Activated gamma-delta T cell treated with anti-CD3 and anti-CD28 coated beads, Interleukin-2, amount 50 U/mL, for 16 hours (primary cell): ENCODE data around the gene SPNS3.

Experiments
- DNase-seq: peaks from one replicate; pipeline ENCODE4 v3.0.0-alpha.2; 2020; ENCODE audit warnings: low read depth

Gene SPNS3

DNA sequence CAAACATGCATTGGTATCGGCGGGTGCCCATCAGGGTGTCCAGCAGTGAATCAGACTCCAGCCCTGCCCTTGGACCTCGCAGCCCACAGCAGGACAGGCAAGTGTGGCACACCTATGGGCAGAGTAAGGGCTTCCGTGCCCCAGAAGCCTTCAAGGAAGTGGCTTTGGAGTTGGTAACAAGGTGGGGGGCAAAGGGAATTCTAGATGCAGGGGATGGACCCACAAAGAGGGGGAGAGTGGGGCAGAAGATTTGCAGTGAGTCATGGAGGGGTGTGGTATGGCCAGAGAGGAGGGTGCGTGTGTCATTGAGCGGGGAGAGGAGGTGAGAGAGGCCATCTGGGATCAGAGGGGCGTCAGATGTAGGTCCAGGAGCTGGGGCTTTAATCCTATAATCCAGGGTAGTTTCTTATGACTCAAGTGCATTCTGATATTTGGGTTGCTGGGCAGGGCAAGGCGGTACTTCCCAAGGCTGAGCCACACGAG, 56.4 kb downstream of the SPNS3 start:
- DNase-seq, result no peak

DNA sequence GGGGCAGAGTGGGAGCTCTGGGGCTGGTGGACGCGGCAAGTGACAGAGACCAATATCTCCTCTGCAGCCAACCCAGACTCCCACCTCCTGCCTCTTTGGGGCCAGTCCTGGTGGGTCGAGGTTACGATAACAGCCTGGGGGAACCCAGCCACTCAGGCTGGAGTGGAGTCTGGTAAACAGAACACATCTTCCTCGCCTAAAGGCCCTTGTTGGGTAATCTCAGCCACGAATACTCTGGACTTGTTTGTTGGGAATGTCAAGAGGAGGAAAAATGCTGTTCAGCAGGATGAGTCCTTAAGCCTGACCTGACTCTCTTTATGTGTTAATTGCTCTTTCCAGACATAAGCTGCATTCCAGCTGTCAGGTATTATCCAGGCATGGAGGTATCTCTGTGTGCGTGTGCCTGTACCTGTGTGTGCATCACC, 56.9 kb downstream of the SPNS3 start:
- DNase-seq, result no peak

DNA sequence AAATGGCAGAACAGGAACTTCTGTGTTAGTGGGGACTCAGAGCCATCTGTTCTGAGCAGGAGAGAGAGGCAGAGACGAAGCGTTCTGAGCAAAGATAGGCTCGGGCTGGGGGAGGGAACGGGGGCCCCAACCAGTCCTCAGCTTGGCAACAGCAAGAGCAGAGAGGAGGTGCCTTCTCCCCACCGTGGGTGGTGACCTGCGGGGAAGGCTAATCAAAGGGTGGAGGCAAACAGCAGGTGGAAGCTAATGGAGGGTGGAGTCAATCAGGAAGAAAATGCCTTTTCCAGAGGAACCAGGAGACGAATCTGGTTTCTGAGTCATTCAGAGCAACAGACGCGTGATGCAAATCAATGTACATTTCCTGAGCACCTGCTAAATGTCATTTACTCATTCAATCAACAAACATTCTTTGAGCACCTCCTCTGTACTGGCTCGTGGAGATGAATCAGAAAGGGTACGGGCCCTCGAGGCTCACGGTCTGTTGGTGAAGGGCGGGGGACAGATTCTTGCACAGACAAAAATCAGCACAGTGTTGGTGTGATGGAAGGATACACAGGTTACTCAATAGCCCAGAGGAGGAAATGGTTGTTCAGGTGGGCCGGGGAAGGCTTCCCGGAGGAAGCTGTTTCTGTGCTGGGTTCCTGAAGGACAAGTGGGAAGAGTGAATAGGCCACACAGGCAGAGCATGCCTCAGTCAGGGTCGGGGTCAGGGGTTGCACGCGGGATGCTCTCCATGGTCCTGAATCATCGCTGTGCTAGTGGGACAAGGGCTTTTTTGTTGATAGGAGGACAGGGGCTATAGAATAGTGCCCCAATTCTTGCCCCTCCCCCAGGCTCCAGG, 59.2 kb downstream of the SPNS3 start:
- DNase-seq, result no peak

GRCh38 chr17:4497101-4497824, 63.5 kb downstream of the SPNS3 start:
- no peak for DNase-seq

DNA sequence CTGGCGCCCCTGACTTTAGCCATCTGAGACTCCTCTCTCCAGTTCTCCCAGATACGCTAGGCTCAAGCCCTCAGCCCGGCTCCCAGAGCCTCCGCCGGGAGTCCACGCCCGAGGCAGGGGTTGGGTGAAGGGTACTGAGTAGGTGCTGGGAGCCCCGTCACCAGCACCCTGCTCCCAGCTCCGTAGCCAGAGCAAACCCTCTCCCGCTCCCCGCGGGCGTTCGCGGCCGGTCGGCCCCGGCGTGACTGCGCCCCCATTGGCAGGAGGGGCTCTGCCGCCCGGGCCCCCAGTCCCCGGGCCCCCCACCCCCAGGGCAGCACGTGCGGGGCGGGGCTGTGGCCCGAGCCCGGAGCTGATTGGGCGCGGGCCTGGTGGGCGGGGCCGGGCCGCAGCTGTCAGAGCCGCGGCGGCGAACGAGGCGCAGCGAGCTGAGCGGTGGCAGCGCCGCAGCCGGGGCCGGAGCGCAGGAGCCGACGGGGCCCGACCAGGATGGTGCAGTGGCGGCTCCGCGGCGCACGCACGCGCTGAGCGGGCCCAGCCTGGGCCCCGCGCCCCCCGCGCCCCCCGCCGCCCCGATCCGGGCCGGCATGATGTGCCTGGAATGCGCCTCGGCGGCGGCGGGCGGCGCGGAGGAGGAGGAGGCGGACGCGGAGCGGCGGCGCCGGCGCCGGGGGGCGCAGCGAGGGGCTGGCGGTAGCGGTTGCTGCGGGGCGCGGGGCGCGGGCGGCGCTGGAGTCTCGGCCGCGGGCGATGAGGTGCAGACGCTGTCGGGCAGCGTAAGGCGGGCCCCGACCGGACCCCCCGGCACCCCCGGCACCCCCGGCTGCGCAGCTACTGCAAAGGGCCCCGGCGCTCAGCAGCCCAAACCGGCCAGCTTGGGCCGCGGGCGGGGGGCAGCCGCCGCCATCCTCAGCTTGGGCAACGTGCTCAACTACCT, 65.0 kb downstream of the SPNS3 start, which contains the start of gene SPNS2:
SPNS2 (plus strand) TSS at position 421 of the 937 bp plus-strand sequence; CDS start at position 588, 167 bp downstream.
- peak; percentile 25 for DNase-seq

- no peak for DNase-seq
These were observed 65.9 kb downstream of the SPNS3 start for GRCh38 chr17:4499431-4500190.

DNA sequence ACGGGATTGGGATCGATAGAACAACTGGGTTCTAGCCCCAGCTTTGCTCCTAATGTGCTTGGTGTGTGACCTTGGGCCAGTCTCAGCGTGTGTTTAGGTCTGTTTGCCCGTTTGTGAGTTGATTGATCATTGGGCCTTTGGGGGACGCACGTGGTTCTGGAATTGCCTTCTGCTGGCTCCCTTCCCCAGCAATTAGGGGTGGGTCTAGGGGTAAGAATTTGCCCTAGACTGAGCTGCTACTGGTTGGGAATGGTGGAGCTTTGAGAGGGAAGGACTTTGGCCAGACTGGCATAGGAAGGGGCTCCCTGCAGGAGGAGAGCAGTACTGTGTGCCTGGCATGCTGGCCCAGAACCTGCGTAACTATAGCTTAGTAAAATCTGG, 66.4 kb downstream of the SPNS3 start:
- no peak for DNase-seq

DNA sequence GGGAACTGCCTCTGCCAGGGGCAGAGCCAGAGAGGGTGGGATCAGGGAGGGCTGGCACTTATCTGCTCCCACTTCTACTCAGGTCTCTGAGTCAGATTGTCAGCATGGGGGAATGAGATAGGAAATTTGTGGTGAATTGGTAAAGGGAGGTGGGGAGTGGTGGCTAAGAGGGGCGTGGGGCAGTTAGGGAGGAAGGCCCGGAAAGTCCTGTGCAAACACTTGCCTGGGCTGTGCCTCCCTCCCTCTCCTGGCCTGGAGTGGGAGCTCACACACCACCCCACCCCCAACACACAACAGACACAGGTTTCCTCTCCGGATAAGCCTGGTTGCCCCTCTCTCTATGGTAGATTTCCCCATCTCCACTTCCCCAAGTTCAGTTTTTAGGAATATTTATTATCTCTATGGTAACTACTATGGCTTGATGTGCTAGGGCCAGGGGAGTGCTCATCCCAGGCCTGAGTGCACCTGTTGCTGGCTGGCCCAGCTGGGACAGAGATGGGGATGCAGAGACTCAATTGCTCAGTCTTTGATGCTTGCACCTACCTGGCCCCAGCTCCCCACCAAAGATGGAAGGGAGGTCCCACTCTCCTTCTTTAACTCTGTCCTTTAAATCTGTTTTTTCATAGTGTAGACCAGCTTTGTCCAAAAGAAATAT, 67.7 kb downstream of the SPNS3 start:
- DNase-seq, result no peak

DNA sequence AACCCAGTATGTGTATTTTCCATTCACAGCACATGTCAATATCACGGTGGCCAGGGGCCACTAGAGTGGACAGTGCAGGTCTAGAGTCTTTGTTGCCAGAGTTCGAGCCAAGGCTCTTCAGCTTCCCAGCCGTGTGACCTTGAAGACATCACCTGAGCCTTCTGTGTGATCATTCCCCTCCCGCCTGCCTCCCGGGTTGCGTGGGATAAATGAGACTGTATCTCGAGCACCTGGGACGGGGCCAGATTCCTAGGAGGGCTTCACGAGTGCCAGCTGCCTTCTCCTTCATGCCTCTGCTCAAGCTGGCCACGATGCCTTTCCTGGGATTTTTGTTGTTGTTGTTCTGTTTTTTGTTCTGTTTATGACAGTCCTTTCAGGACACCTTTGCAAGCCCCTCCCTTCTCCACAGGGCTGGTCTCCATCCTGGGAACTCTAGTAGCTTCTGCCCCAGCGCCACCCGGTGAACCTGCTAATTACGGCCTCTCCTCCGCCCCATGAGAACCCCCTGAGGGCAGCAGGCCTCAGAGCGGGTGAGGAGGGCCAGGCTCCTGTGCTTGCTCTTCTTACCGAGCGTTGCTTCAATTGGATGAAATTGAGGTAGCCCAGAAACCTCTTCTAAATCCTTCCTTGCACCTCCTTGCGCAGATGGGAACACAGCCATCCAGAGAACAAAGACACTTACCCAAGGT, 68.9 kb downstream of the SPNS3 start:
- no peak for DNase-seq

GRCh38 chr17:4503283-4504025, 69.7 kb downstream of the SPNS3 start:
- DNase-seq, result no peak

- no peak for DNase-seq
These were observed 70.4 kb downstream of the SPNS3 start for GRCh38 chr17:4504188-4504587.

DNA sequence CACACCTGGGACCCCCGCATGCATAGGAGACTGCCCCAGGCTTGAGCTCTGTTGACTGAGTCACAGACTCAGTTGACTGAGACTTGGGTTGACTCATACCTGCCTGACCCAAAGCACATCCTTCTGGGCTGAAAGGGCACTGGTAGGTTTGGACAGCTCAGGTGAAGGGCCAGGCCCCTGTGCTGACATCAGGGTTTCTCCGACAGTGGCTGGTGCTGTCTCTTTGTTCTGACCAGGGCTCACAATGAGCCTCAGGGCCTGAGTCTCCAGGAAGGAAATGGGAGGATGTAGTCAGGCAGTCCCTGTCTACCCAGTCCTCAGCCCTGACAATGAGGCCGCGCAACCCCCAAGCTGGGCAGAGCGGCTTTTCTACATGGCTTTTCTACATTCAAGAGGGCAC, 71.4 kb downstream of the SPNS3 start:
- DNase-seq, result no peak

DNA sequence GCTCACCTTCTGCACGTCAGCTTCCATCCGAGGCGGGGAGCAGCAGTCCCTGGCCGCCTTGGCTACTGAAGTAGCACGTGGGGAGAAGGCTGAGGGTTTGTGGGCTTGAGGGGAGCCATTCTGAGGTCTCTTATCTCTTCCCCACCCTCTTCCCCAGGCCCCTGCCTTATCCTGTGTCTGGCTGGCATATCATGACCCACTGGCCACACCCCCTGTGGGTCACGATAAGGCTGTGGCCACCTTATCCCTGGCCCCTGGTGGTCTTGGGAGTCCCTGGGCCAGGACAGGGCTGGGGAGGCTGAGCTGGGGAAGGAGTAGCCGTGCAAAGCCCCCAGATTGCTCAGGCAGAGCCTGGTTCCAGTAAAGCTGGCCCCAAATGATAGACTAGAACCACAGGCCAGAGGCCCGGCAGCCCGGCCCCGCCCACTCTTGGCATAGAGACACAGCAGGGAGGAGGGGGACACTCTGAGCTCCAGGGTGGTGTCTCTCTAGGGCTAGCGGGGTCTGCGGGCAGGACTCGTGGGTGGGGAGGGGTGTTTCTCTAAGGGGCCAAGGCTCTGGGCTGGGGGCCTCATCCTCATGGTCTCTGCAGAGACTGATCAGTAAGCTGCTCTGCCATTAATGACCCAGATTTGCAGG, 72.6 kb downstream of the SPNS3 start:
- no peak for DNase-seq

- DNase-seq, result no peak
These were observed 73.2 kb downstream of the SPNS3 start for GRCh38 chr17:4506892-4507291.

DNA sequence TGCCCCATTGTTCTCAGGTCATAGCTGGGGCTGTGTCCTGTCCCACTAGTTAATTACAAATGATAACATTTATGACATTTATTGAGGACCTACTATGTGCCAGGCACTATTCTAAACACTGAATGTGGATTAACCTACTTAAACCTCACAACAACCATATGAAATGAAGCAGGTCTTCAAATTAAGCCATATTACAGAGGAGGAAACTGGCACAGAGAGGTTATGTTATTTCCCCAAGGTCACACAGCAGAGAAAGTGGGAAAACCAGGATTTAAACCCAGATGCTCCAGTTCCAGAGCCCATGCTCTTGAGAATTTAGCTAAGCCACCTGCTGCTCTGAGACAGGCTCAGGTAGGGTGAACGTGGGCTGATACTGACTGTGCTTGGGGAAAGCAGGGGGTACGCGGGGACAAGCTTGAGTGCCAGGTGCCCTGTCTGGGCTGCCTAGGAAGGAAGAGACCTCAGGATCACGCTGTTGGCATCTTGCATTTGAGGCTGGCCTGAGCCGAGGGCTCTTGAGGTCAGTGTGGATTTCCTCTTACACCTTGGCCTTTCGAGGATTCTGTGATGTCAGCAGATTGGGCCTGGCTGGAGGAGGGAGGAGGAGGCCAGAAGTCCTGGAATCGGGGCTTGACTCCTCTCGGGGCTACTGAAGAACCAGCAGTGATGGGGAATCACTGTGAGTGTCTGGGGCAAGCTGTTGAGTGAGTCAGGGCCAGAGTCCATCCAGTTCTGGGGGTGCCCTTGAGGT, 73.8 kb downstream of the SPNS3 start:
- no peak for DNase-seq

DNA sequence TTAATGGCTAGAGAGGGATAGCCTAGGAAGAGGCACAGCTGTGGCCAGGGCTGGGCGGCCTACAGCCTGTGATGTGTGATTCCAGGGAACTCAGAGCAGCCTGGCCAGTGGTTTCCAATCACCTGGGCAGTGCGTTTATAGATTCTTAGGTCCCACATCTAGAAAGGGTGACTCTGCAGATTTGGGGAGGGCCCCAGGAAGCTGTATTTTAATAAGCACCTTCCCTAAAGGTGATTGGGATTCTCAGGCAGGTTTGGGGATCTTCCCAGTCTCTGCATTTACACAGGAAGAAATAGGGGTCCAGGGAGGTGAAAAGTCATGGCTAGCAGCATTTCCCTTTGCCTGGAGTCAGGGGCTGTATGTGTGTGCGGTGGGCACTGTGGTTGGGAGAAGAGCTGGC, 74.5 kb downstream of the SPNS3 start:
- no peak for DNase-seq

GRCh38 chr17:4509401-4509800, 75.7 kb downstream of the SPNS3 start:
- DNase-seq, result no peak

DNA sequence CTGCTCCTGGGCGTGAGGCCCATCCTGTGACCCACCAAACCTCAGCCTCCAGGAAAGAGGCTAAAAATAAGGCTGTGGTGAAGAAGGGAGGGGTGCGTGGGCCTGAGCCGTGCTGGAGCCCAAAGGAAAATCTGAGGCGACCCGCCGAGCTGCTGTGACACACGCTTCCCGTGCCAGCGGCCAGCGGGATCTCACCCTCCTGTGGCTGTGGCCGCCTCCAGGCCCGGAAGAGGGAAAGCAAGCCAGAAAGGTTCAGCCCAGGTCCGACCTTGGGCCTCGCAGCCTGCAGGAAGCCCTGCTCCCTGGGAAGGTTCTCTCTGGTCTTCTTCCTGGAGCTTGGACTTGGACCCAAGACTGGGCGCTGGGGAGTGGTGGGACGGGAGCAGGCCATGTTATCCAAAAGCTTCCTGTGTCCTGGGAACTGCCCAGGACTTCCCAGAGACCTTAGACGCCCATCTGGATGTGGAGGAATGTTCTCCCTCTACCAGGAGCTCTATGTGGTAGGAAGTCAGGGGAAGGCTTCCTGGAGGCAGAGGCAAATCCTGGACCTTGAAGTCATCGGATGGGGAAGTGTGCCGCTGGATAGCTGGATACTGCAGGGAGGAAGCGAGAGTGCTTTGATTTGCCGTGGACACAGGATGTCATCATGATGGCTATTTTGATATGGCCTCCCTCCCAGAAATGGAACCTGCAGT, 76.3 kb downstream of the SPNS3 start:
- no peak for DNase-seq
